H9 (cell line): Measurements from ENCODE around the gene TTC28. TPM values are rescaled to one million over a fixed set of nuclear protein-coding genes. Genes with fewer than 3 reads are reported as not detected.

Source experiments
- DNase-seq: peaks from one replicate; pipeline ENCODE4 v3.0.0-alpha.2; 2017
- H2AFZ ChIP-seq: one replicate; pipeline ENCODE4 v1.6.1; 2013; ENCODE audit warnings: mild to moderate bottlenecking, low read length, control low read depth, moderate library complexity
- H2AK5ac ChIP-seq: 2 replicates; pipeline ENCODE4 v1.6.1; 2013; ENCODE audit warnings: low read length, control low read depth, mixed read lengths; ENCODE audit not compliant: insufficient read length
- H2BK120ac ChIP-seq: one replicate; pipeline ENCODE4 v1.6.1; 2013; ENCODE audit warnings: low read depth, mild to moderate bottlenecking, low read length, control low read depth, inconsistent platforms; ENCODE audit not compliant: poor library complexity, severe bottlenecking
- H2BK12ac ChIP-seq: 2 replicates; pipeline ENCODE4 v1.6.1; 2013; ENCODE audit warnings: low read length, control low read depth, mixed read lengths, low read depth; ENCODE audit not compliant: insufficient read length
- H2BK15ac ChIP-seq: 2 replicates; pipeline ENCODE4 v1.6.1; 2013; ENCODE audit warnings: low read depth, low read length, control low read depth
- H2BK20ac ChIP-seq: one replicate; pipeline ENCODE4 v1.6.1; 2013; ENCODE audit warnings: low read depth, mild to moderate bottlenecking, low read length, control low read depth, inconsistent platforms; ENCODE audit not compliant: poor library complexity, severe bottlenecking
- H2BK5ac ChIP-seq: 2 replicates; pipeline ENCODE4 v1.6.1; 2013; ENCODE audit warnings: low read length, control low read depth, mixed read lengths; ENCODE audit not compliant: insufficient read length
- H3K14ac ChIP-seq: 2 replicates; pipeline ENCODE4 v1.6.1; 2013; ENCODE audit warnings: low read length, control low read depth; ENCODE audit not compliant: insufficient read depth
- H3K18ac ChIP-seq: 2 replicates; pipeline ENCODE4 v1.6.1; 2013; ENCODE audit warnings: low read depth, mild to moderate bottlenecking, mixed read lengths, low read length, control low read depth; ENCODE audit not compliant: insufficient read length
- H3K23ac ChIP-seq: 2 replicates; pipeline ENCODE4 v1.6.1; 2013; ENCODE audit warnings: low read length, control low read depth, mixed read lengths, low read depth; ENCODE audit not compliant: insufficient read length
- H3K23me2 ChIP-seq: 2 replicates; pipeline ENCODE4 v1.6.1; 2013; ENCODE audit warnings: low read depth, mild to moderate bottlenecking, mixed read lengths, low read length, control low read depth; ENCODE audit not compliant: insufficient read length, poor library complexity, severe bottlenecking
- H3K27ac ChIP-seq: 2 replicates; pipeline ENCODE4 v1.5.1; 2013; ENCODE audit warnings: low read length, control low read depth, mixed read lengths, low read depth; ENCODE audit not compliant: insufficient read length
- H3K27me3 ChIP-seq: 2 replicates; pipeline ENCODE4 v1.6.1; 2013; ENCODE audit warnings: low read length, control low read depth, inconsistent platforms; ENCODE audit not compliant: insufficient read depth
- H3K4ac ChIP-seq: 2 replicates; pipeline ENCODE4 v1.6.1; 2013; ENCODE audit warnings: low read depth, mild to moderate bottlenecking, control low read depth, inconsistent platforms, low read length, moderate library complexity
- H3K4me1 ChIP-seq: 2 replicates; pipeline ENCODE4 v1.6.1; 2013; ENCODE audit warnings: low read length, control low read depth, inconsistent platforms; ENCODE audit not compliant: insufficient read depth
- H3K4me2 ChIP-seq: 2 replicates; pipeline ENCODE4 v1.6.1; 2013; ENCODE audit warnings: low read length, control low read depth, mixed read lengths; ENCODE audit not compliant: insufficient read length, insufficient read depth
- H3K56ac ChIP-seq: 2 replicates; pipeline ENCODE4 v1.6.1; 2013; ENCODE audit warnings: low read depth, mild to moderate bottlenecking, mixed read lengths, low read length, control low read depth; ENCODE audit not compliant: insufficient read length
- H3K79me1 ChIP-seq: 2 replicates; pipeline ENCODE4 v1.6.1; 2013; ENCODE audit warnings: low read depth, mild to moderate bottlenecking, moderate library complexity, low read length, control low read depth, inconsistent platforms; ENCODE audit not compliant: insufficient read depth, poor library complexity, severe bottlenecking
- H3K79me2 ChIP-seq: 2 replicates; pipeline ENCODE4 v1.6.1; 2013; ENCODE audit warnings: low read length, control low read depth, inconsistent platforms; ENCODE audit not compliant: insufficient read depth
- H3K9ac ChIP-seq: 2 replicates; pipeline ENCODE4 v1.6.1; 2013; ENCODE audit warnings: low read length, control low read depth, mixed read lengths; ENCODE audit not compliant: insufficient read length; ENCODE audit errors: extremely low read depth
- H3K9me3 ChIP-seq: one replicate; pipeline ENCODE4 v1.6.1; 2013; ENCODE audit warnings: low read depth, low read length, inconsistent platforms; ENCODE audit not compliant: control insufficient read depth
- H3T11ph ChIP-seq: one replicate; pipeline ENCODE4 v1.6.1; 2013; ENCODE audit warnings: mild to moderate bottlenecking, low read length, control low read depth, inconsistent platforms
- H4K20me1 ChIP-seq: one replicate; pipeline ENCODE4 v1.6.1; 2013; ENCODE audit not compliant: control insufficient read depth, insufficient read length, insufficient read depth
- H4K5ac ChIP-seq: 2 replicates; pipeline ENCODE4 v1.6.1; 2013; ENCODE audit warnings: low read depth, mild to moderate bottlenecking, mixed read lengths, low read length, control low read depth; ENCODE audit not compliant: insufficient read length
- H4K8ac ChIP-seq: replicated peaks from 2 replicates; pipeline ENCODE4 v1.6.1; 2013; ENCODE audit warnings: low read length, control low read depth, mixed read lengths, low read depth; ENCODE audit not compliant: insufficient read length
- H4K91ac ChIP-seq: 2 replicates; pipeline ENCODE4 v1.6.1; 2013; ENCODE audit warnings: low read depth, mild to moderate bottlenecking, moderate library complexity, mixed read lengths, low read length, control low read depth; ENCODE audit not compliant: insufficient read length
- H3K27ac Mint-ChIP-seq, 3 experiments: 2 replicates in 2 of 3; 3 replicates in 1 of 3; pipeline ENCODE4 v1.8.0; 2020 to 2021; ENCODE audit warnings: mixed read lengths in 3 of 3, mild to moderate bottlenecking in 1 of 3, moderate library complexity in 1 of 3
- H3K27me3 Mint-ChIP-seq: 2 replicates; pipeline ENCODE4 v1.8.0; 2021; ENCODE audit warnings: low read depth, mild to moderate bottlenecking, moderate library complexity, mixed read lengths
- H3K36me3 Mint-ChIP-seq, 3 experiments: 2 replicates in 2 of 3; 3 replicates in 1 of 3; pipeline ENCODE4 v1.8.0; 2020 to 2021; ENCODE audit warnings: low read depth in 3 of 3, mixed read lengths in 3 of 3; ENCODE audit not compliant: insufficient read depth in 1 of 3
- H3K4me1 Mint-ChIP-seq, 2 experiments: 2 replicates each; pipeline ENCODE4 v1.8.0; 2020; ENCODE audit warnings: mixed read lengths in 2 of 2
- H3K4me3 Mint-ChIP-seq, 2 experiments: 2 replicates in 1 of 2; 3 replicates in 1 of 2; pipeline ENCODE4 v1.8.0; 2020 to 2021; ENCODE audit warnings: mild to moderate bottlenecking in 2 of 2, mixed read lengths in 2 of 2, moderate library complexity in 1 of 2
- H3K9me3 Mint-ChIP-seq, 2 experiments: 2 replicates in 1 of 2; 3 replicates in 1 of 2; pipeline ENCODE4 v1.8.0; 2020; ENCODE audit warnings: mild to moderate bottlenecking in 2 of 2, mixed read lengths in 2 of 2, moderate library complexity in 1 of 2
- CTCF ChIP-seq: fragments of 200-600 bp; sonication (generic); conservative IDR thresholded peaks from 3 replicates; pipeline ENCODE4 v1.8.0; 2021; ENCODE audit warnings: antibody characterized with exemption, mild to moderate bottlenecking
- WGBS: extraction: QIAGEN DNeasy Blood & Tissue Kit; methylation state at CpG from one replicate; pipeline ENCODE4 v1.1.7; 2013; ENCODE audit warnings: missing lambda C conversion rate, low lambda C conversion rate, mixed read lengths; ENCODE audit not compliant: insufficient read length; ENCODE audit errors: extremely low coverage; 5-methylcytosine and 5-hydroxymethylcytosine counted together
- total RNA-seq: library from RNA; stranded (reverse); gene quantifications from 2 replicates; pipeline ENCODE4 v1.2.1, GENCODE V29; 2021

Gene TTC28
- total RNA-seq, 1 experiment from 2014 or later = 13.6 TPM

GRCh38 chr22:28179392-28179791 is 500.2 kb downstream of the TTC28 start:
- H3K4me3 Mint-ChIP-seq = no peak overlapping the region

More at GRCh38 chr22:28179392-28179791, 500.2 kb downstream of the TTC28 start:
- Histone ChIP-seq H4K8ac (no peak overlapping the region), H2BK120ac (no peak overlapping the region), H2BK12ac (no peak overlapping the region), H3K56ac (no peak overlapping the region), H2BK5ac (no peak overlapping the region), H3K79me1 (no peaks in the 10 kb centered on the region), H4K91ac (no peak overlapping the region), H3K79me2 (no peaks in the 10 kb centered on the region), H3K9ac (no peak overlapping the region), H3K18ac (no peak overlapping the region), H3K23me2 (no peaks in the 10 kb centered on the region), H2BK15ac (no peak overlapping the region), H2AK5ac (no peak overlapping the region), H3K9me3 (no peaks in the 10 kb centered on the region), H3K23ac (no peak overlapping the region), H2BK20ac (no peak overlapping the region), H3K4me1 (no peaks in the 10 kb centered on the region), H3K4ac (no peak overlapping the region), H3K4me2 (no peak overlapping the region), H4K20me1 (no peaks in the 10 kb centered on the region), H4K5ac (no peak overlapping the region), H3K27ac (no peak overlapping the region), H3K27me3 (no peaks in the 10 kb centered on the region), H2AFZ (no peak overlapping the region), H3T11ph (no peak overlapping the region), H3K14ac (no peak overlapping the region)
- no CpG with 5 or more reads among the region's 4 CpGs for WGBS
- DNase-seq = no peak
- H3K36me3 Mint-ChIP-seq = no peaks in the 10 kb centered on the region
- H3K27me3 Mint-ChIP-seq = no peaks in the 10 kb centered on the region
- peaks cover 0 to 3% of the 10 kb centered on the region in 2 experiments; a peak in 2 of 4 replicates for H3K4me1 Mint-ChIP-seq
- H3K9me3 Mint-ChIP-seq = no peaks in the 10 kb centered on the region
- no peak overlapping the region for H3K27ac Mint-ChIP-seq
- no peak for TF ChIP-seq CTCF
